Stimulated activated CD4-positive, alpha-beta T cell treated with anti-CD3 and anti-CD28 coated beads, TNF-alpha, amount 100 ng/mL, for 1 hour (primary cell): ENCODE measurements around the gene CMIP.

Experiments used
- DNase-seq, 3 donors: peaks; one replicate each; pipeline ENCODE4 v3.0.0-alpha.2; 2020; ENCODE audit warnings: low read depth in 3 of 3, low spot score in 1 of 3

The CMIP gene

DNA sequence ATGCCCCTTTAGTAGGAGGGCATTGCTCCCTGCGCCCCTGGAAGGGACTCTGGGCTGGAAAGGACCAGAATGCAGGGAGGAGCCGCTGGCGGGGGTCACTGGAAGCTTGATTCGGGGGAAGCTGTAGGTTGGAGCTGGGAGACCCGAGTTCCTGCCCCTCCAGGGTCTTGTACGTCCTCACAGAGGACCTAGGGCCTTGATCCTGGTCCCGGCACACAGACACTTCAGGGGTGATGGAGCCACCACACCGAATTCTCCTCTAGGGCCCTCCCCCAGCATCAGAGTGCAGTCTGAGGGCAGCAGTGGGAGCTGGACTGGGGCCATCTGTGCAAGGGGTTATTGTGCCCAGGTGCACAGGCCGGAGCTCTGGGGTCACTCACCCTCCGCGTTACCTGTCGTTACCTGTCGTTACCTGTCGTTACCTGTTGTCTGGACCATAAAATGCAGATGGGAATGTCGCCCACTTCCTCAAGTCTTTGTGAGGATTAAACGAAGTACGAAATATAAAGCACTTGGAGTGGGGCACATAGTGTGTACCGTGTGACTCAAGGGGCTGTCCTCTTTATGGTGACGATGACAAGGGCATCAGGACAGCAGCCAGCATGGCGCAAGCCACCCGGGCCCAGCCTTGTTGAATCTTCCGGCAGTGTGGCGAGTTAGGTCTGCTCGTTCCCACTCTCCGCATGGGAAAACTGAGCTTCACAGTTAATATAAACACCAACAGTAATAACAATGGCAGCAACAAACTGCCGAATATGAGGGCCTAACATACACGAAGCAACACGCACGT is 48.6 kb downstream of the CMIP start:
- DNase-seq, result no peak

DNA sequence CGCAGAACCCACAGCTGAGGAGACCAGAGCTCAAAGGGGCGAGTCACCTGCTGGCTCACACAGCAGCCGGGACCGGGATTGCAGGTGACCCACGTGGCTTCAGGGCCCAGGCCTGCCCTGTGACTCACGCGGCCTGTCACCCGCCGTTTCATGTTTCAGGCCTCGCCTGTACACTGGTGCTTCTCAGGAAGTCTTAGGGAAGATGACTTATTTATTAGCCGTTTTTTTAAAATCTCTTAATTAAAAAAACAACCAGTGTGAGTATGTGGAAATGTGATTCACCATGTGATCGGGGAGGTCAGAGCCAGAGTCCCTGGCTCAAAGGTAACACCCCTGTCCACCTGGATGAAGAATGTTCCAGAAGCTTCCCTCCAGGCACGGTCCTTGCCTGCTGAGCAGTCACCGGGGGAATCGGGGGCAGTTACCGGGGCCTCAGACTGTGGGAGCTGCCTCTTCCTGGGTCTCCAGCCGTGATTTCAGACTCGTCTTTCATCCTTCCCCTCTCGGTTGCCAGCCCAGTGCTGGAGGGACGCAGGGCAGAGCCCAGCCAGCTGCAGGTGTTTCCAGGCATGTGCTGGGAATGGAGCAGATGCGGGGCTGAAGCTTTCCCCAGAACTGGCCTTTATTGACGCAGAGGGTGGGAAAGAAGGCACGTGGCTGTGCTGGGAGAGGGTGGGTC is 49.3 kb downstream of the CMIP start:
- no peak for DNase-seq

DNA sequence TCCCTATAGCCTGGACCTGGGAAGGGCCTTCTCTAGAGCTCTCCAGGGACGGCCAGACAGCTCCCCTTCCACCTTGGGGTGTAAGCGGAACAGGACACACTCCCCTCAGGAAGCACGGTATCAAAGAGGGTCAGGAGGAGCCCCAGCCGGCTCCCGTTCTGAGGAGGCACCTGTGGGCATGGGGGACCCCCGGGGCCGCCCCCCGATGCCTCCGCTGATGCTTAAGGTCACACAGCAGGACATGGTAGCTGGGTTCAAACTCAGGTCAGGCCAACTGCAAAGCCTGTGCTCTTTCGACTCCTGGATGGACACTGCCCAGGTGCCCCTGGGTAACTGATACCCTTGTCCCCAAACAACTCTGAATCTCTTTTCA is 49.8 kb downstream of the CMIP start:
- no peak for DNase-seq

DNA sequence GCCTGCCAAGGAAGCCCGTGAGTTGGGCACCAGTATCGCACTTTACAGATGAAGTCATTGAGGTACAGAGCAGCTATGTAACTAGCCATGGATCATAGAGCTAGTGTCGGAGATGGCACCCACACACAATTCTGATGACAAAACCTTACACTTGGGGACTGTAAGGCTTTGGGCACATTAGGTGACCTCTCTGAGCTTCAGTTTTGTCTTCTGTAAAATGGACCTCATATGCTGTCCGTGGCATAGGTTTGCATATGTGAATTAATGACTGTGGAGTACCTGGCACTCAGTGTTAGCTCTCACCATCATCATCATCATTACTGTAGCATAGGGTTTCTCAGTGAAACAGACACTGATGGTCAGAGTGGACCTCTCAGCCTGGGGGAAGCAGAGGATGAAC is 50.3 kb downstream of the CMIP start:
- no peak for DNase-seq

DNA sequence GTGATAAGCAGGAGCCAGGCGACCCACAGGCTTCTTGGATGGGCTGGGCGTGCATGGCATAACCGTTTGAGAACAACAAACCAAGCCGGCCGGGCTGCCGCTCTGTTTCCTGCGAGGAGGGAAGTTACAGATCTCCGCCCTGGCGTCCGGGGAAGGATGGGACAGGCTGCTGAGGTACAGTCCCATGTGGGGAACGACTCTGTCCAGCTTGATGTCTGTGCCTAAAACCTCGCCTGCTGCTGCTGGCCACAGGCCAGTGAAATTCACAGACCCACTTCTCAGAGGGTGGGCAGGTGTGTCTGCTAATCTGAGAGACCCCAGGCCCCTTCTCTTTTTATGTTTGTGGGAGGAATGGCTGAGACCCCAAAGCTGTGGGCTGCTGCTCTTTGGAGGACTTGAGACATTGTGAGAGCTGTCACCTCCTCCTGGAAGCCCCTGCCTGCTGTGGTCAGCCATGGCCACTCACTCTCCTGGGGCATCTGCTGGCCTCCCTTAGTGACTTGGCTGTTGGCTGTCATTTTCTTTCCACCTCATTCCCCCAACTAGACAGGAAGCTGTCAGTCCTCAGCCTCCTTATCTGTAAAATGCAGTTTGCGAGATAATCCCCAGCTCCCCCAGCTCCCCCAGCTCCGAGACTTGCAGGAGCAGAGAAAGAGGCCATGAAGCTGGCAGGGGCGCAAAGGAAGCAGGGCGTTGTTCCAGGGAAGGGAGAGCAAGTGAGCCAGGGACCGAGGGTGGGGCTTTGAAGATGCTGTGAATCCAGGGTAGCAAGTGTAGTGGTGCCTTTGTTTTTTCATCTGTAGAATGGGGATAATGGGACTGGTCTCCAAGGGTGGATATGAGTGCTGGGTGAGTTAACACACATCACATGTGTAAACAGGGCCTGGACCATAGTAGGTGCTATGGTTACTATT is 51.0 kb downstream of the CMIP start:
- no peak for DNase-seq

DNA sequence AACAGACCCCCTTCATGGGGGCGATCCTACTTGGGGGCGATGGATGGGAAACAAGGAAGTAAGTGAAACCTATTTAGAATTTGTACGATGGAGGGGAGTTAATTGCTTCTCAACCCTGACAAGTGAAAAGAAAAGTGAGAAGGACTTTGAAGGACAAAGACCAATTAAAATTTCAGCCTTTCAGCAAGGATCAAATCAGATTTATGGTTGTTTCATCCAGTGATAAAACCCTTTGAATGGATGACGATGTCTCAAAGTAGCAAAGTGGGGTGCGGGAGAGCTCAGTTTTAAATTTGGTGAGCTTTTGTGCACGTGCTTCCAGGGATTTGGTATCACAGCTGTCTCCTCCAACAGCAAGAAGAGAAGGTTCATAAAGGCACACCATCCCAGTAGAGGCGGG is 51.7 kb downstream of the CMIP start:
- no peak for DNase-seq

DNA sequence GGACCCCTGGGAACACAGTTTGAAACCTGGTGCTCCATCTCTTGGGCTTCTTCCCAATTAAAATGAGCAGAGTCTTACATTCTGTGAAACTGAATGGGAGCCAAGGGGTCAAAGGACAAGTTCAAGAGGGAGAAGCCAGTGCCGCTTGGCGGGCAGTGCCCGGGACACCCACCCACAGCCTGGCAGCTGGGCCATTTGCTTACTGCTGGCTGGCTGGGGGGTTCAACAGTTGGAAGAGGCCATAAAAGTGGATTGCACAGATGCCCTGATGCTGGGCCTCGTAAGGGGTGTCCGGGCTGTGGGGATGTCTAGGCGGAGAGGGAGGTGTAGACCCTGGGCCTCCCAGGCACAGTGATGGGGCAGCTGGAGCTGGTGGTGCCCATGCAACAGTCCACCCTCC is 52.1 kb downstream of the CMIP start:
- no peak for DNase-seq

DNA sequence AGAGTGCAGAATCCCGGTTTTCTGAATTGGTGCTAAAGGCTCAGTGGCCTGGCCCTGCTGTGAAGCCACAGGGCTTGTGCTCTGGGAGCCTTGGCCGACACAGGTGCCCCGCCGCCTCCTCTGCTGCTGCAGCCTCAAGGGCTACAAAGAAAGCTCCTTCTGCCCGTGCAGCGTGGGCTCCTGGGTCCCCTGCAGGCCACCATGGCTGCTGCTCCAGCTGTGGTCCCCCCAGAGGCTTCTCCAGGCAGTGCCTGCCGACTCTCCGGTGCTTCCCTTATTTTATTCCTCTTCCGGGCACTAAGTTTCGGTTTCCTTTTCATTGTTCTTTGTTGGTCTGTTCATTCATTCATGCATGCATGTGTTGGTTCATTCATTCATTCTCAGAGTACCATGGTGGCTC is 53.1 kb downstream of the CMIP start:
- DNase-seq, result no peak

DNA sequence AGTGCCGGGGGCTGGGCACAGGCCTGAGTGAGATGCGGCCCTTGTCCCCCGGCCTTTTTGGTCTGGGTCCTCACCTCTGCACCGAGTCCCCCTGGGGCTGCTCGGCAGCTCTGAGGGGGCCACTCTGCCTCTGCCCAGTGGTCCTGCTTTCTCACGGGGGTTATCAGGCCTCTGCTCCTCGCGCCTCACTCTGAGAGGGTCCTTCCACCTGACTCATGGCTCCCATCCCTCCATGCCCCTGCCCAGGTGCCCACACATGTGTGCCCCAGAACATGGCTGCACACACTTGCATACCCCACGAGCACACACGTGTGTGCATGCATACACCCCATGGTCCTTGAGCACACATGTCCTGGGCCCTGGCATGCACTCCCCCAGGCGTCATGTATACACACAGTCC is 53.7 kb downstream of the CMIP start:
- DNase-seq, result no peak

DNA sequence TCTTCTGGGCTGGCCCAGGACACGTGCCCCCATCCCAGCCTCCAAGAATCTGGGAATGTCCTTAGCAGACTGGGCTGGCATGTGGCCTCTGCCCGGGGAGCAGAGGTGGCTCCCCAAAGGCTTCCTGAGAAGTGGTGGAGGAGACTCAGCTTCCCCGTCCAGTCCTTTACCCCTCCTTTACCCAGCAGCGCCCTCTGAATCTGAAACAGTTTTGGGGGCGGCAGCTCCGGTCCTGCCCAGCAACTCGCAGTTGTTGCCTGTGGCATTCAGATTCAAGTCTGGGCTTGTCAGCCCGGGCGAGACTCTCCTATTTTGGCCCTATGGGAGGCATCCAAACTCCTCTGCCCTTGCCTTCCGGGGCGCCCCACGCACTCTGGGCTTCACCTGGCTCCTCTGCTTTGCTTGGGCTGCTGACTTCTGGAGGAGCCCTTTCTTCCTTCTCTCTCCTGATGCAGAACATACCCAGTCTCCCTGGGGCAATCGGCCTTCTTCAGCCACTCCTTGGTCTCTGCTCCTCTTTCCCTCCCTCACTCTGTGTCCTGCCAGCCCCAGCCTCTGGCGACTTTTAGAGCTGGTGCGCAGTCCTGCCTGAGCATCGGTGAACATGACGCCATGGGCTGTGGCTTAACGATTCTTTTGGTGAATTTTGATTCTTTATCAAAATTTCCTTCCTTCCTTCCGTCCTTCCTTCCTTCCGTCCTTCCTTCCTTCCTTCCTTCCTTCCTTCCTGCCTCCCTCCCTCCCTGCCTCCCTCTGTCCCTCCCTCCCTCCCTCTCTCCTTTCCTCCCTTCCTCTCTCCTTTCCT is 55.2 kb downstream of the CMIP start:
- DNase-seq, result no peak

DNA sequence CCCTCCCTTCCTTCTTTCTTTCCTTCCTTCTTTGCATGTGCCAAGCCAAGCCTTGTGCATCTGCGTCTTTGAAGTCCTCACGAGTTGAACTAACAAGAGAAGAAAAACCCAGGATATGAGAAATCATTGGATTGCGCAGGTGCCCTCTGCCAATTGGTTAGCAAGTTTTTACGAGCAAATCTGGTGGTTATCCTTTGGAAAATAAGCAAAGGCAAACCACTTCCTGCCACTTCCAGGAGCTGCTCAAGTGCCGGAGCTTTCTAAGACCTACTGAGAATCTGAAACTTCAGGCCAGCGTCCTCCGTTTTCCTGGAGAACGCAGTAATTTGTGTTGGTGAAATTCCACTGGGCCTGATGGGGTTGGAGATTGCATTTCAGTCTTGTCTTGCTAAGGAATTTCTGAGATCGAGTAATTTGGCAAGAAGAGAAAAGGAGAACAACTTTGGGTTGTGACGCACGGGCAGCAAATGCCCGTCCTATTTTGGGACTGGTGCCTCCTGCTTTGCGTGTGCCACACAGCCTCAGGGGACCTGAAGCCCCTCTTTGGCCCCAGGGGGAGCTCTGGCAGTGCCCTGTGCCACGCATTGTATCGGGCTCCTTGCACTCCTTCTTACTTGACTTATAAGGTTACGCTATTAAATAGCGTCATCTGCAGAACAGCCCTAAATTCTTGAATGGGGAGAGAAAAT is 56.4 kb downstream of the CMIP start:
- DNase-seq, result no peak

DNA sequence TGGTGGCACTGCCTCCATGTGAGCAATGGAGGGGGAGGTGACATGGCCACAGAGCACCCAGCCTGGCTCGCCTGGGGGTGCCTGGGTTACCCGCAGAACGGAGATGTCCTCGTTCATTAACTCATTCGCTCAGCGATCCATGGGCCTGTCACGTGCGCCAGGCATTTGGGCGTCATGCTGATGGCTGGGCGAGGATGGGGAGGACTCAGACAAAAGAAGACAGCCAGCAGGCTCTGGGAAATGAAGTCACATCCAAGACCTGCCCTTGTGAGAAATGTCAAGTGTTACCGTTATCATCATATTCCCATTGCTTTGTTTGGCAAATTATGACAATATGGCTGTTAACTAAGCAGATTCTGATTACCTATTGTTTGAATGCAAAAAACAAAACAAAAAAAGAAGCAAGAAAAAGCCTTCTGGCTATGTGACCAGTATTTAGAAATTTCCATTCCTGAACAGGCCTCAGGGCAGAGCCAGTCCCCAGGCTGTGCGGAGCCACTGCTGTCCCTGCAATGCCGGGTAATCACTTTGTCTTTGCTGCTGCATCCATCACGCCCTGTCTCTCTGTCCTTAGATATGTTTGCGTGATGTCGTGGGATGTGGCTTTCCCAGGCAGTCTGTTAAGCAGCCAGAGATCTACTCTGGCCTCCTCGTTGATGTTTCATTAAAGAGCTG is 57.9 kb downstream of the CMIP start:
- no peak for DNase-seq

DNA sequence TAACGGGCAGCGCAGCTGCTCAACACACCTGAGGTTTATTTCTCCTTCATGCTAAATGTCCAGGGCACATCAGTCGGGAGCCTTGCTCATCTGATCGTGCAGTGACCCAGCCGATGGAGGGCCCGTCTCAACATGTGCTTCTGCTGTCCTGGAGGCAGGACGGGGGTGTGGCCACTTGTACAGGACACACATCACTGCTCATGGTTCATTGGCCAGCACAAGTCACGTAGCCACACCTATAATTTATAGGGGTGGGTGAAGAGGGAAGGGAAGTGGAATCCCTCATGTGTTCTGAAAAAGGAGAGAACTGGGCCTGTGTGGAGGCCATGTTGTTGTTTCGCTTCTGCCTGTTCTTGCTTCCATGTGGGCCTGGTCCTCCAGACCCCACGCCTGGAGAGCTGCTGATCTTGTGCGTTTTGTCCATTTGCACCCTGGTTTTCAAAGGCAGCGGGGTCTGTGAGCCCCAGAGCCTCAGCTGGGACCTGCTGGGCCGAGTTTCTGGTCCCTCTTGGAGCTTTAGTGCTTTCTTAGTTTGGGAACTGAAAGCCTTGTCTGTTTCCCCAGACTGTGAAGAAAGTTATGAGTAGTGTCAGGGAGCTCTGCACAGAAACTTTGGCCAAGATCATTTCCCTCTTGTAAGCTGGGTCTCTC is 60.5 kb downstream of the CMIP start:
- DNase-seq, result no peak

DNA sequence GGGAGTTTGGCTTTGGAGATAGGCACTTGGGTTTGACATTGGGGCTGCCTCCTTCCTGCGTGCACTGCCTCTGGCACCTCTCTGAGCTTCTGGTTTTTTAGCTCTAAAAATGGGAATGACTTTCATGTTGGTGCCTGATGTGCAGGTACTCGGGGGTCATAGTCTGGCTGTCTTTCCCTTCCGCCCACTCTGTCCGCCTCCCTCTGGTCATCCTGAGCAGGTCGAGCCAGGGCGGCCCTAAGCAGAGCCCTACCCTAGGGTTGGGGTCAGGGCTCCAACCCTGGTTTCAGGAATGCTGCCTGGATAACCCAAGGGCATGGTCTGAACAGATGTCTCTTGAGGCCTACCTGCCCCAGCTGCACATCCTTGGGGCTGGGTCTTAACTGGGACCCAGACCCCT is 64.8 kb downstream of the CMIP start:
- DNase-seq, result no peak

DNA sequence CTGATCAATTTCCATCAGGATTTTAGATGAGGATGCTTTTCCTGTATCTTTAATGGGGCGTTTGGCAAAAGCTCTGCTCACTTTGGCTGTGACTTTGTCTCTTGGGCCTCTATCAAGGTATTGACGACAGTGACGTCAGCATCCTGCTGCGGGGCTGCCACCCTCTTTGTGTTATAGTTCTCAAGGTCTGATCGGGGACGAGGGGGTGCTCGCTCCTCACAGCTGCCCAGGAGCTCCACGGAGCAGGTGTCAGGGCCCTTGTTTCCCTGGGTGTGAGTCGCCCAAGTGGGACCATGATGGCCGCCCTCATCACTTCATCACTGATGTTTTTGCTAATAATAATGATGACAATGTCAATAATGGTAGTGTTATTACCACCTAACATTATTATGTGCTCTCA is 65.4 kb downstream of the CMIP start:
- no peak for DNase-seq

DNA sequence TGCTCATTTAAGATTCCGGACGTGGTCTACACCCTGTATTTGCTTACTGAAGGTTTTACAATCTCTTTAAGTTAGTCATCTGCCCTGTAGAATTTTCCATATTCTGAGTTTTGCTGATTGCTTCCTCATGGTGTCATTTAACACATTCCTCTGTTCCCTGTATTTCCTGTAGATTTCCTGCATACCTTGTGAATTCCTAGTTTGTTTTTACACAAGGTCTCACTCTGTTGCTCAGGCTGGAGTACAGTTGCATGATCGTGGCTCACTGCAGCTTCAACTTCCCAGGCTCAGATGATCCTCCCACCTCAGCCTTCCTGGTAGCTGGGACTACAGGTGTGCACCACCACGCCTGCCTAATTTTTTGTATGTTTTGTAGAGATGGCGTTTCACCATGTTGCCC is 66.8 kb downstream of the CMIP start:
- no peak for DNase-seq

DNA sequence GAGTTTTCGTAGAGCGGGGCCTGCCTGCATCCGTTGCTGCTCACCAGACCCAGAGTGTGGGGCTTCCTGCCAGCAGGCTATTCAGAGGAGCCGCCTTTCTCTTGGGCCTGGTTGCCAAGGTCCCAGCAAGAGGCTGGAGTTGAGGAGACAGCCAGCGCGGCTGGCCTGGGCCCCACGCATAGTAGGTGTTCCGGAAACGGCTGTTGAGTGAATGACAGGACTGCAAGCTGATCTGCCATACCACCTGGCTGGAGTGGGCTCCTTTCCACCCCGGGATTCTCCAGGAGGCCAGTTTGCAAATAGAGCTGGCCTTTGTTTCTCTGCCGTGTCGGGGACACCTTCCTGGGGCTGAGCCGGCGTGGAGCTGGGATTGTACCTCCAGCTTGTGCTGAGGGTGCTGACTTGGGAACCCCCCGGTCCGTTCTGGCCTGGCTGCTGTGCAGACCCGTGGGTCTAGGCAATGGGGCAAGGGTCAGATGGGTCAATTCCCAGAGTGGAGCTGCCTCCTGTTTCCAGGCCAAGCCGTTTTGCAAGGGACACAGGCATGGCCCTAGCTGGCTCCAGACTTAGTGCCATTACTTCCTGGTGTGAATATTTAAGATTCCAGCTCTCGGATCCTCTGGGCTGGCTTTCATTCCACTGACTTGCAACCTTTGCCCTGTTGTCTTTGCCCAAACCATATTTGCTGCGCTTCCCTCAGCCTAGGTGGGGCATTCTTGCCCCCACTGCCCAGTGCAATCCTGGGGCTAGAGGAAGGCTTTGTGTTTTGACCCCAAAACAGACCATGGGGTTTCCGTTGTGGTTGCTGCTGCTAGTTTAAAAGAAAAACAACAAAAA is 68.8 kb downstream of the CMIP start:
- no peak for DNase-seq

DNA sequence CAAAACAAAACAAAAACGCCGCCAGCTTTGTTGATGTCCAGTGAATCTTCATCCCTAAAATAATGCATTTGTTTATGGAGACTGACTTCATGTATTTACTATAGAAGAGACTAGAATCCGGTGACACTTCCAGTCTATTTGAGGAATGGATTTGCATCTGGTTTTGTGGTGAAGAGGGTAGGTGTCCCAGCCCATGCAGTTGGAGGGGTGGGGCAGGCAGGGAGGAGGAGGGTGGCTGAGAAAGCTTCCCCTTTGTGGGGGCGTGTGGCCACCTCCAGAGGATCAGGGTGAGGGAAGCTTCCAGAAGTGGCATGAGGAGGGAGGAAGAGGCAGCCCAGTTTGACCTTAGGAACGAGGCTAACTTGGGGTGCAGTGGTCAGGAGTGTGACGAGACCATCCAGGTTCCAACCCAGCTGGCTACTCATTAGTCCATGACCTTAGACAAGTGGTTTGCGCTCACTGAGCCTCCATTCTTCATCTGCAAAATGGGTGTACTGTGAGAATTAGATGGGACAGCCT is 69.5 kb downstream of the CMIP start:
- DNase-seq, result no peak
